ENCODE measurements around the gene PCBP3.

Gene PCBP3

GRCh38 chr21:45753445-45753844 is 109.9 kb downstream of the PCBP3 start:
- DNase-seq (ENCODE audit: low read depth): no peak

DNA sequence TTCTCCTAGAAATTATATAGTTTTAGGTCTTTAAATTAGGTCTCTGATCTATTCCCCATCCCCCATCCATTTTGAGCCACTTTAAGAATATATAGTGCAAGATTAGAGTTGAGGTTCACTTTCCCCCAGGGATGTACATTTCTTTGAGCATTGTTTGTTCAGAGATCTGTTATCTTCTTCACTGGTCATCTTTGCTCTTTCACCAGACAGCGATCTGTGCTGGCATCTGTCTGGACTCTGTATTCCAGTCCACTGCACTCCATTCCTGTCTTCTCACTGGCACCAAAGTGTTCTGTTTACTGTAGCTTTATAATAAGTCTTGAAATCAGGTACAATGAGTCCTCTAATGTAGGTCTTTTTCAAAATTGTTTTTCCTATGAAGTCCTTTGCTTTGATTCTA is 112.5 kb downstream of the PCBP3 start:
- DNase-seq (ENCODE audit: low read depth): no peak

DNA sequence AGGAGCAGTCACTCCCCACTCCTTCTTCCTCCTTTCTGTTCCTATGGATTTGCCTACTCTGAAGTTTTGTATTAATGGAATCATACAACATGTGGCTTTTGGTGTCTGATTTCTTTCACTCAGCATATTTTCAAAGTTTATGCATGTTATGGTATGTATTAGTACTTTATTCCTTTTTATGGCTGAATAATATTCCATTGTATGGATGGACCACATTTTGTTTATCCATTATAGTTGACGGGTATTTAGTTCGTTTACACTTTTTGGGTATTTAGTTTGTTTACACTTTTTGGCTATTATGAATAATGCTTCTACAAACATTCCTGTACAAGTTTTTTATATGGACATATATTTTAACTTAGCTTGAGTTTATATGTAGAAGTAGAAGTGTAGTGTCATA is 113.1 kb downstream of the PCBP3 start:
- DNase-seq (ENCODE audit: low read depth): no peak

DNA sequence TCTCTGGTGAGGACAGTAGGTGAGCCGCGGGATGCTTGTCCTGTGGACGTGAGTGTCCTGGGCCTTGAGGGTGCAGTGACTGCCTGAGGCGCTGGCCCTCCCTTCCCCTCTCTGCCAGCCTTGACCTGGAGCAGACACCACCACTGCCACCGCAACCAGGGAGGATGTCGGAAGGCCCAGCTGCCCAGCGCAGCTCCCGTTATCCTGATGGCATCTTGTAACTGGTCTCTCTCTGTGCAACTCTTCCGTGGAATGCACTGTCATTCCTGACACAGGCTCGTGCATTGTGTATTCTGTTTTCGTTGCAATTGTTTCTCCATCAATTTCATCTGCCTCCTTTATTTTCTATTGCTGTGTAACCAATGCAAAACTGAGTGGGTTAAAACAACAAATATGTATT is 118.2 kb downstream of the PCBP3 start:
- no peak for DNase-seq (ENCODE audit: low read depth)

GRCh38 chr21:45763074-45763473 is 119.5 kb downstream of the PCBP3 start:
- DNase-seq (ENCODE audit: low read depth): no peak

DNA sequence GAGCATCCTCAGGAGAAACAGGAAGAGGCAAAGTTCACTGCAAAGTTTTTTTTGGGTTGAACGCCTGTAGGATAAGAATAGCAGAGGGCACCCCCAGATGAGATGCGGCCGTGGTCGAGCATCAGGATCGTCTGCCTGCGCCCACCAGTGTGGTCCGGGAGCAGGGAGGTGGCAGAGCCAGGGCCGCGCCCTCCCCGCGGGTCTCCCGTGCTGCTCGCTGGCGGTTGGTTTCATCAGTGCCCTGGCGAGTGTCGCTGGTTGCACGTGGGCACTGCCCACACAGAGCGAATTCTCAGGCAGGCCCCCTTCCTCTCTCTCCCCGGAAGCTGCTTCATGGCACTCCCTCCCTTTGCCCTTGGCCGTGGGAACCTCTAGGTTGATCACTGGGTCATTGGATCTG is 120.0 kb downstream of the PCBP3 start:
- no peak for DNase-seq (ENCODE audit: low read depth)

- DNase-seq (ENCODE audit: low read depth): no peak
These were observed 121.3 kb downstream of the PCBP3 start for GRCh38 chr21:45764792-45765191.

DNA sequence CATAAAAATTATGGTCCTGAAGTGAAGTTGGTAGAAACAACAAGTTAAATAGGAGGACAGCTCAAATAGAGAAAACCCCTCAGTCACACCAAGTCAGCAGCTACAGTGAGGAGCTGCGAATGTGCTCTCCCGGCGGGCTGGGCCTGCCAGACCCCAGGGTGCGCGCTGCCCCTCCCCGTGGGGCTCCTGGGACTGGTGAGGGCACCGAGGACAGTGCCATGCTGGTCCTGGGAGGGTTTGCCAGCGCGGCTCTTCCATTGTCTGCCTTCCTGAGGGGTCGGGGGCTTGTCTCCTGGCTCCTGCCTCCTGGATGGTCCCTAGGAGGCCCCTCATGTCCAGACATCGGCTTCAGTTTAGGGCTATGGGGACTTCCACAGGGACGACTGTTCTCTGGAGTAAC is 121.8 kb downstream of the PCBP3 start:
- DNase-seq (ENCODE audit: low read depth): no peak

GRCh38 chr21:45766055-45766454 is 122.5 kb downstream of the PCBP3 start:
- DNase-seq (ENCODE audit: low read depth): no peak

DNA sequence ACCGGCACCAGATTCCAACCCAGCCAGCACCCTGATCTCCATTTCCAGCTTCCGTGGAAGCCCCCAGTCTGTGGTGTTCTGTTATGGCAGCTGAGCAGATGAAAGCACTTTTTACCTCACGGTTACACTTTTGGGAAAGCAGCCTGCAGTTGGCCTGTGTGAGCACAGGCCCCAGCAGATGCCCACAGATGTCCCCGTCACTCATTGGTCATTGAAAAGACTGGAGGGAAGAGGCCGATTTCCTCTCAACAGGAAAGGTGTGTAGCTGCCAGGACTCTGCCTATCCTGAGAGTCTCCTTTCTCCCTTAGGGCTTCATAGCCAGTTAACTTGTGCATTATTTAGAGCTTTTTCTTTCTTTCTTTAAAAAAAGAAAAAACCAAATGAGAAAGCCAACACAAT is 123.0 kb downstream of the PCBP3 start:
- DNase-seq (ENCODE audit: low read depth): no peak

DNA sequence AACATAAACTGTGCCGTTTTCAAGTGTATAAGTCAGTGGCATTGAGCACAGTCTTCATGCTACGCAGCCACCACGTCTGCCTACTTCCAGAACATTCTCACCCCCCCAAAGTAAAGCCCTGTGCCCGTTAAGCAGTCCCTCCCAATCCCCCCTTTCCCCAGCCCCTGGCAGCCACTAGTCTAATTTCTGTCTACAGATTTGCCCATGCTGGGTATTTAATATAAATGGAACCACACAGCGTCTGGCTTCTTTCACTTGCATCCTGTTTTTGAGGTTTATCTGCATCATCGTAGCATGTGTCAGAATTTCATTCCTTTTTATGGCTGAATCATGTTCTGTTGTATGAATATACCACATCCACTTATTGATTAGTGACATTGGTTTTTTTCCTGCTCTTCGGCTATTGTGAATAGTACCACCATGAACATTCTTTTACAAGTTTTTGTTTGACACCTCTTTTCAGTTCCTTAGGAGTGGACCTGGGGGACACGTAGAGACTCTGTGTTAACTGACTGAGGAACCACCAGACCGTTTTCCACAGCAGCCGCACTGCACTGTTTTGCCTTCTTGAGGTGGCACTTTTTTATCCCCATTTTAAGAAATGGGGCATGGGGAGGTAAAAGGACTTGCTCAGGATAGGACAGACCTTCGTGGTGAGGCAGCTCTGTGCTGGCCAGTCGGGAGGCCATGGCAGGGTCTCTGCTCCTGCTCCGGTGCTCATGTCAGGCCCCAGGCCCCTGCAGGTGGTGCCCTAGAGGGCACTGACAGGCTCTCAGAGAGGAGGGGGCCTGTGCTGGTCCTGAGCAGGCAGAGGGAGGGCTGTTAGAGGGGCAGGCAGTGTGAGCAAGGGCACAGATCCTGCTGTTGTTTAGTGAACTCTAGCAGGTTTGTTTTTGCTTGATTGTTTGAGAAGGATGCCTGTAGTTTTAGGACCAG is 123.8 kb downstream of the PCBP3 start:
- no peak for DNase-seq (ENCODE audit: low read depth)

GRCh38 chr21:45768011-45768739 is 124.7 kb downstream of the PCBP3 start:
- DNase-seq (ENCODE audit: low read depth): no peak

GRCh38 chr21:45768740-45769048 is 125.2 kb downstream of the PCBP3 start:
- DNase-seq (ENCODE audit: low read depth): no peak

- DNase-seq (ENCODE audit: low read depth): no peak
These were observed 125.8 kb downstream of the PCBP3 start for GRCh38 chr21:45769294-45769693.

DNA sequence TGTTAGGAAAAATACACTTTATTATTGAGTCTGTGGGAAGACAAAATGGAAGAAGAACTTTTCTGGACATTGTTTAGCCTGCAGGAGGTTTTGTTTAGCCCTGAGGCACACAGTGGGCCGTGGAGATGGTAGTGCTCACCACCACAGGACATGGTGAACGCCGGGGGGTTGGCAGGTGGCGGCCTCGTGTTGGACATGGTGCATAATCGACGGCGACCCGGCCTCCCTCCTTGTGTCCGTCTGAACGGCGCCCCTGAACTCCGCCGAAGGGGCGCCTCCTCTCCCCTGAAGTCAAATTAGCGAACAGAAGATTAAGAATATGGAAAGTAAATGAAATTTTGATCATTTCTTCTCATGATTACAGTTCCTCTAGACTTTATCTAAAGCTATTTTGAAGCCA is 126.4 kb downstream of the PCBP3 start:
- no peak for DNase-seq (ENCODE audit: low read depth)

- DNase-seq (ENCODE audit: low read depth): no peak
These were observed 128.7 kb downstream of the PCBP3 start for GRCh38 chr21:45772180-45772579.

DNA sequence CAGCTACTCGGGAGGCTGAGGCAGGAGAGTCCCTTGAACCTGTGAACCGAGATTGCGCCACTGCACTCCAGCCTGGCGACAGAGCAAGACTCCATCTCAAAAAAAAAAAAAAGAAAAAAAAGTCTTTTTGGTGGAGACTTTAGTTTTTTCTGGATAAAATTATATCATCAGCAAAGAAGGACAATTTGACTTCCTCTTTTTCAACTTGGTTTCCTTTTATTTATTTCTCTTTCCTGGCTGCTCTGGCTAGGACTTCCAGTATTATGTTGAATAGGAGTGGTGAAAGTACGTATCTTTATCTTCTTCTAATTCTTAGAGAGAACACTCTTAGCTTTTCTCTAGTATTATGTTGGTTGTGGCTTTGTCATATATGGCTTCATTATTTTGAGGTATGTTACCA is 130.8 kb downstream of the PCBP3 start:
- no peak for DNase-seq (ENCODE audit: low read depth)

GRCh38 chr21:45776971-45777370 is 133.4 kb downstream of the PCBP3 start:
- DNase-seq (ENCODE audit: low read depth): no peak

DNA sequence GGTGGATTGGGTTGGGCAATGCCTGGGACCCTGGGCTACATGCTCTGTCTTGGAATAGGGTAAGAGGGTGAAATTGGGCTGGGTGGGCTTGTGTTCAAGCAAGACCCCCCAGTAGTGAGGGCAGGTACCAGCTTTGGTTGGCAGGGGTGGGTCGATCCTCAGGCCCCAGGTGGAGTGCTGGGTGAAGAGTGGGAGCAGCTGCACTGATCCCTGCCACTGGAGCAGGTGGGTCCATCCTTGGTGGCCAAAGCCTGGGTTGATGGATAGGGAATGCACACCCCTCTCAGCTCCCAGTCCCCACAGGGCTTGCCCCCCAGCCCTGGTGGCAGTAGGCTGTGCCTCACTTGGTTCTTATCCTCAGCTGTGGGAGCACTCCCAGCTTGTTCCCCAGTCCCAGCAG is 135.2 kb downstream of the PCBP3 start:
- no peak for DNase-seq (ENCODE audit: low read depth)

GRCh38 chr21:45779226-45779625 is 135.7 kb downstream of the PCBP3 start:
- no peak for DNase-seq (ENCODE audit: low read depth)

GRCh38 chr21:45780647-45781046 is 137.1 kb downstream of the PCBP3 start:
- DNase-seq (ENCODE audit: low read depth): no peak

GRCh38 chr21:45781741-45782140 is 138.2 kb downstream of the PCBP3 start:
- DNase-seq (ENCODE audit: low read depth): no peak

DNA sequence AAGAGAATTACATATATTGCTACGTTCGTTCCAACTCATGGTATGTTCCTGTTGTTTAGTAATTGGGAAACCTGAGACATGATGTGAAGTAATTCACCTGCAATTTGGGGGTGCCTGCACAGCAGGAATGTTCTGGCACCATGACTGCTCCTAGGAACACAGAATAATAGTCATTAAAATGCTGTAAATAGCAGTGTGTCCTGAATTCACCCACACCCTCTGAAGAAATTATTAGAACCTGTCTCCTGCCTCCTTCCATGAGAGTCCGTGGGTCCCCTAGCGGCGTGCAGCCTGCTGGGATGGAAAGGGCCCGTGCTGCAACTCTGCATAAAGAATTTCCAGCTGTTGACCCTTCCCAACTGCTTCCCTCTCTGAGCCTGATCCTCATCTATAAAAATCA is 143.1 kb downstream of the PCBP3 start:
- DNase-seq (ENCODE audit: low read depth): no peak

GRCh38 chr21:45787371-45787770 is 143.8 kb downstream of the PCBP3 start:
- DNase-seq (ENCODE audit: low read depth): no peak
